Astrocyte of the cerebellum (primary cell): ENCODE results near the gene LHFPL3.

Experiments used
- DNase-seq: peaks from one replicate; pipeline ENCODE4 v3.0.0-alpha.2; 2011; ENCODE audit warnings: low read depth
- H3K4me3 ChIP-seq: 2 replicates; pipeline ENCODE4 v1.5.1; 2011; ENCODE audit warnings: mild to moderate bottlenecking, low read depth, low read length, moderate library complexity
- in situ Hi-C: cut with HindIII; loops from 2 replicates; pipeline ENCODE4 v1.10.0; 2017; ENCODE audit warnings: low sequenced_read_pairs
- TF ChIP-seq, protein P1 (sequence below): IDR thresholded peaks from 2 replicates; pipeline ENCODE4 v1.5.1; 2012; ENCODE audit warnings: low read length, low read depth, moderate library complexity, mild to moderate bottlenecking; ENCODE audit errors: missing control alignments

Gene LHFPL3

DNA sequence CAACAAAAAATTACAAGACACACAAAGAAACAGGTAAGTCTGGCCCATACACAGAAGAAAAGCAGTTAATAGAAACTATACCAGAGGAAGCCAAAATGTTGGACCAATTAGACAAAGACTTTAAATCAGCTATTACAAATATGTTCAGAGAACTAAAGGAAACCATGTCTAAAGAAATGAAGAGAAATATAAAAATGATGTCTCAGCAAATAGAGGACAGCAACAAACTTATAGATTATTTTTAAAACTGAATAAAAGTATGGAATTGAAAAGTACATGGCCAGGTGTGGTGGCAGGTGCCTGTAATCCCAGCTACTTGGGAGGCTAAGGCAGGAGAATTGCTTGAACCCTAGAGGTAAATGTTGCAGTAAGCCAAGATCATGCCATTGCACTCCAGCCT lies 58.5 kb downstream of the LHFPL3 start:
- TF ChIP-seq, protein P1, sequence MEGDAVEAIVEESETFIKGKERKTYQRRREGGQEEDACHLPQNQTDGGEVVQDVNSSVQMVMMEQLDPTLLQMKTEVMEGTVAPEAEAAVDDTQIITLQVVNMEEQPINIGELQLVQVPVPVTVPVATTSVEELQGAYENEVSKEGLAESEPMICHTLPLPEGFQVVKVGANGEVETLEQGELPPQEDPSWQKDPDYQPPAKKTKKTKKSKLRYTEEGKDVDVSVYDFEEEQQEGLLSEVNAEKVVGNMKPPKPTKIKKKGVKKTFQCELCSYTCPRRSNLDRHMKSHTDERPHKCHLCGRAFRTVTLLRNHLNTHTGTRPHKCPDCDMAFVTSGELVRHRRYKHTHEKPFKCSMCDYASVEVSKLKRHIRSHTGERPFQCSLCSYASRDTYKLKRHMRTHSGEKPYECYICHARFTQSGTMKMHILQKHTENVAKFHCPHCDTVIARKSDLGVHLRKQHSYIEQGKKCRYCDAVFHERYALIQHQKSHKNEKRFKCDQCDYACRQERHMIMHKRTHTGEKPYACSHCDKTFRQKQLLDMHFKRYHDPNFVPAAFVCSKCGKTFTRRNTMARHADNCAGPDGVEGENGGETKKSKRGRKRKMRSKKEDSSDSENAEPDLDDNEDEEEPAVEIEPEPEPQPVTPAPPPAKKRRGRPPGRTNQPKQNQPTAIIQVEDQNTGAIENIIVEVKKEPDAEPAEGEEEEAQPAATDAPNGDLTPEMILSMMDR: no peak
- H3K4me3 ChIP-seq: no peak overlapping the region
- in situ Hi-C loops: no loop called here
- DNase-seq: no peak

GRCh38 chr7:104388222-104388621 lies 59.8 kb downstream of the LHFPL3 start:
- no peak for DNase-seq
- in situ Hi-C loops: no loop called here
- H3K4me3 ChIP-seq: no peak overlapping the region
- TF ChIP-seq, protein P1: no peak

DNA sequence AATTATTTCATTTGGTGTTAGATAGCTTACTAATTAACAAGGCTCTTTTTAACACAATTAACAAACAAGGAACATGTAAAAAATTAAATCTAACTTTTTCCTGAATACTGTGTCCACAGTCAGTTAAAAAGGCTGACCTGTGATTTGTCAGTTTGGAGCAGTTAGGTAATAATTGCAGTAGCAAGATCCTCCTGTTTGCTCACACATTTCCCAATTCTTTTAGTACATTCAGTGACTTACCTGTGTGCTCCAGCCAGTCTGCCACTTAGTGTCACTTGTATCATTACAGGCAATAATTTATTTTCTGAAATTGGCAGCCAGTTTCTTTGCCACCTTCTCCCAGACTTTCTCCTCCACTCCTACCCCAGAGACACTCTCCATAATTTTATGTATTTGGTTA lies 66.8 kb downstream of the LHFPL3 start:
- in situ Hi-C loops: no loop called here

GRCh38 chr7:104397442-104397841 lies 69.0 kb downstream of the LHFPL3 start:
- TF ChIP-seq, protein P1: no peak
- in situ Hi-C loops: no loop called here
- DNase-seq: no peak
- H3K4me3 ChIP-seq: no peak overlapping the region

More for the DNA sequence above, 66.8 kb downstream of the LHFPL3 start:
- no peak overlapping the region for H3K4me3 ChIP-seq
- TF ChIP-seq, protein P1: no peak
- no peak for DNase-seq

- TF ChIP-seq, protein P1: no peak
- in situ Hi-C loops: no loop called here
- H3K4me3 ChIP-seq: no peak overlapping the region
- no peak for DNase-seq
These were observed 80.0 kb downstream of the LHFPL3 start for GRCh38 chr7:104408371-104408770.

- in situ Hi-C loops: no loop called here
- H3K4me3 ChIP-seq: no peak overlapping the region
- DNase-seq: no peak
These were observed 82.3 kb downstream of the LHFPL3 start for GRCh38 chr7:104410742-104411141.

More at GRCh38 chr7:104410742-104411141, 82.3 kb downstream of the LHFPL3 start:
- TF ChIP-seq, protein P1: no peak
